ENCODE data around the gene SIRPA. TPM values are rescaled to one million over a fixed set of nuclear protein-coding genes. Genes with fewer than 3 reads are reported as not detected.

The SIRPA gene
- total and polyA plus RNA-seq, 10 of the 15 experiments (the other 5 are each of a cell fraction or from before 2014, with no cell fraction given): 1.7 to 13.2 (median 5.0) TPM

DNA sequence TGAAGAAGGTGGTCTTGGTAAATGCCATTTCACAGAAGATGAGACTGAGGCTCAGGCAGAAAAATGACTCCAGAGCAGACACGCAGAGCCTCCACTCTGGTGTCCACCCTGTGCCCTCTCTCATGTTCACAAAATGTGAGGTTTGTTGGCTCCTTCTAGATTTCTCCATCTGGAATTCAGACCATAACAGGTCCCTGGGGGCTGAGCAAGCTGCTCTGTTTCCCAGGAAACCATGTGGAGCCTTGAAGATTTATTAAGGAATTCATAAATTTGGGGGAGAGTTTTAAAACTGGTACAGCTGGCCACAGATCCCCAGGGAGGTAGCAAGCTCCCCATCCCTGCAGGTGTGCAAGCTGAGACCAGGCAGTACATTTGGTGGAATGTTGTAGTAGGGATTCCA is 38.8 kb upstream of the SIRPA start:
- ChIA-PET SMC1A (ENCODE audit: uncharacterized antibody, unreplicated experiment) (interaction anchor here (0.6 to 1.4 kb wide), 3 partner anchors 10 to 55 kb away, joined by 3 to 4 read pairs (median 3); no protein-coding TSS in a partner anchor), RAD21 (ENCODE audit: unreplicated experiment) (no interaction called here), POLR2A (interaction anchor here (1.4 kb wide), 1 partner anchor 12 kb away, joined by 3 read pairs; no protein-coding TSS in a partner anchor), CTCF (interaction anchor here (2.0 kb wide), 1 partner anchor 14 kb away, joined by 5 read pairs; no protein-coding TSS in a partner anchor)
- Histone ChIP-seq H3K79me2 (ENCODE audit: control insufficient read depth, insufficient read depth, low read length) (no peaks in the 10 kb centered on the region), H3K27me3 (replicated peaks in 1 of 2; ENCODE audit: control insufficient read depth in 2 of 2, insufficient read depth in 2 of 2, low read length in 1 of 2) (no peaks in the 10 kb centered on the region), H3K27ac (ENCODE audit: control insufficient read depth, insufficient read depth) (no peak overlapping the region), H3K4me3 (no peak overlapping the region), H4K20me1 (ENCODE audit: control insufficient read depth, insufficient read depth) (no peaks in the 10 kb centered on the region), H3K9me3 (replicated peaks; ENCODE audit: control insufficient read depth, insufficient read depth, low read length) (no peaks in the 10 kb centered on the region), H3K36me3 (ENCODE audit: control insufficient read depth in 2 of 2, insufficient read depth in 2 of 2, low read length in 1 of 2) (no peaks in the 10 kb centered on the region), H3K9ac (ENCODE audit: control insufficient read depth, insufficient read depth, low read length) (no peak overlapping the region), H3K4me1 (ENCODE audit: control insufficient read depth, insufficient read depth, low read length) (peaks cover 4% of the 10 kb centered on the region), H3K4me2 (ENCODE audit: control insufficient read depth, insufficient read depth) (no peak overlapping the region), H2AFZ (ENCODE audit: control insufficient read depth, low read depth, low read length) (no peak overlapping the region)
- ATAC-seq (no peak), FAIRE-seq (no peak), DNase-seq (ENCODE audit: low read depth, low spot score) (no peak)
- intact Hi-C loops (cut with micrococcal nuclease; ENCODE audit: unreplicated experiment): no loop called here
- TF ChIP-seq ATF2 (IDR thresholded peaks at IDR 0.05; ENCODE audit: low read length): no peak
- no peak for TF ChIP-seq RUNX3 (IDR thresholded peaks at IDR 0.05; ENCODE audit: low read length)
- no peak for TF ChIP-seq JUND (IDR thresholded peaks at IDR 0.05; ENCODE audit: low read depth, low read length)
- no peak for TF ChIP-seq MTA2 (IDR thresholded peaks at IDR 0.05; ENCODE audit: low read depth)
- no peak for TF ChIP-seq WRNIP1 (IDR thresholded peaks at IDR 0.05; ENCODE audit: borderline replicate concordance, low read depth, low read length)
- TF ChIP-seq JUNB (IDR thresholded peaks at IDR 0.05): no peak
- no peak for TF ChIP-seq ZNF24 (IDR thresholded peaks at IDR 0.05)
- no TSS peak for BruUV-seq (replicated peaks)
- in situ Hi-C loops (cut with MboI): no loop called here
- 77% methylated on average over 1 of the region's 1 CpG for WGBS (ENCODE audit: insufficient coverage, insufficient replicate concordance, low lambda C conversion rate, missing lambda C conversion rate)

- FAIRE-seq (no peak), DNase-seq (ENCODE audit: low read depth, low spot score) (no peak), ATAC-seq (no peak)
- ChIA-PET CTCF (no interaction called here), RAD21 (ENCODE audit: unreplicated experiment) (no interaction called here), POLR2A (interaction anchor here (1.1 to 1.4 kb wide), 2 partner anchors 13 kb away, joined by 3 read pairs; no protein-coding TSS in a partner anchor), SMC1A (ENCODE audit: uncharacterized antibody, unreplicated experiment) (interaction anchor here (1.2 kb wide), 1 partner anchor 56 kb away, joined by 3 read pairs; no protein-coding TSS in a partner anchor)
- in situ Hi-C loops (cut with MboI) (no loop called here), intact Hi-C loops (cut with micrococcal nuclease; ENCODE audit: unreplicated experiment) (no loop called here)
- peaks cover 4% of the 10 kb centered on the region for H3K4me1 ChIP-seq (ENCODE audit: control insufficient read depth, insufficient read depth, low read length)
- 71% methylated on average over 4 of the region's 4 CpGs for WGBS (ENCODE audit: insufficient coverage, insufficient replicate concordance, low lambda C conversion rate, missing lambda C conversion rate)
- no peaks in the 10 kb centered on the region for H4K20me1 ChIP-seq (ENCODE audit: control insufficient read depth, insufficient read depth)
- H3K9me3 ChIP-seq (replicated peaks; ENCODE audit: control insufficient read depth, insufficient read depth, low read length): no peaks in the 10 kb centered on the region
- H3K36me3 ChIP-seq (ENCODE audit: control insufficient read depth in 2 of 2, insufficient read depth in 2 of 2, low read length in 1 of 2): no peaks in the 10 kb centered on the region
- no peaks in the 10 kb centered on the region for H3K79me2 ChIP-seq (ENCODE audit: control insufficient read depth, insufficient read depth, low read length)
- TF ChIP-seq KDM1A (IDR thresholded peaks at IDR 0.05; ENCODE audit: borderline replicate concordance) (no peak), ZNF24 (IDR thresholded peaks at IDR 0.05) (no peak), NR2C1 (IDR thresholded peaks at IDR 0.05) (no peak), RAD51 (IDR thresholded peaks at IDR 0.05) (no peak), SIN3A (IDR thresholded peaks at IDR 0.05; ENCODE audit: low read depth, low read length) (no peak), POLR2A (IDR thresholded peaks at IDR 0.05; ENCODE audit: low read depth, low read length) (no peak), PRDM15 (CRISPR knock-in tag; IDR thresholded peaks at IDR 0.05) (no peak)
- no peak overlapping the region for H2AFZ ChIP-seq (ENCODE audit: control insufficient read depth, low read depth, low read length)
- H3K4me2 ChIP-seq (ENCODE audit: control insufficient read depth, insufficient read depth): no peak overlapping the region
- H3K9ac ChIP-seq (ENCODE audit: control insufficient read depth, insufficient read depth, low read length): no peak overlapping the region
- H3K27me3 ChIP-seq (replicated peaks in 1 of 2; ENCODE audit: control insufficient read depth in 2 of 2, insufficient read depth in 2 of 2, low read length in 1 of 2): no peaks in the 10 kb centered on the region
- no peak overlapping the region for H3K27ac ChIP-seq (ENCODE audit: control insufficient read depth, insufficient read depth)
- BruUV-seq (replicated peaks): no TSS peak
- H3K4me3 ChIP-seq: no peak overlapping the region
Observed at GRCh38 chr20:1857466-1857865, 37.7 kb upstream of the SIRPA start.

Data from GM12878 (cell line).